Placental pericyte (primary cell): Measurements from ENCODE around the gene C2orf81. TPM values are rescaled to one million over a fixed set of nuclear protein-coding genes. Genes with fewer than 3 reads are reported as not detected.

Experiments
- total RNA-seq: library from RNA; depleted of rRNA; stranded (reverse); fragments of >200 nt; gene quantifications from 2 replicates; pipeline ENCODE4 v1.2.3, GENCODE V29; 2012

The C2orf81 gene
- 0.66 and 1.6 TPM in 2 replicates for total RNA-seq

GRCh38 chr2:74421221-74421870, at the start of gene C2orf81, which contains the start of gene WDR54:
Gene C2orf81 (minus strand): TSS chr2:74421619. CDS start chr2:74421560, 59 bp downstream.
Gene WDR54 (plus strand): TSS chr2:74421730. CDS start chr2:74422154, 424 bp downstream.

GRCh38 chr2:74458132-74458937, 36.9 kb upstream of the C2orf81 start, which contains the start of gene WBP1:
Gene WBP1 (plus strand): TSS chr2:74458438. CDS start chr2:74458603, 165 bp downstream.

GRCh38 chr2:74454654-74455511, 33.5 kb upstream of the C2orf81 start, which contains the start of gene INO80B:
Gene INO80B (plus strand): TSS chr2:74455087. CDS start chr2:74455117, 30 bp downstream.

GRCh38 chr2:74441690-74442482, 20.5 kb upstream of the C2orf81 start, which contains the start of gene RTKN:
Gene RTKN (minus strand): TSS chr2:74441937. CDS start chr2:74441816, 121 bp downstream.

GRCh38 chr2:74379851-74380789, 41.3 kb downstream of the C2orf81 start, which contains the start of gene DCTN1:
Gene DCTN1 (minus strand): TSS chr2:74380311. CDS start chr2:74380037, 274 bp downstream.

Other genes starting within 250 kb of the C2orf81 start
- 72.0 and 155 TPM in 2 replicates for gene MOB1A, start 242.7 kb downstream of the C2orf81 start, total RNA-seq
- 129 and 251 TPM in 2 replicates for gene MTHFD2, start 223.0 kb downstream of the C2orf81 start, total RNA-seq
- gene SLC4A5, start 78.2 kb downstream of the C2orf81 start, total RNA-seq = 0.29 and 0.44 TPM in 2 replicates
- 144 and 149 TPM in 2 replicates for gene DCTN1, start 41.3 kb downstream of the C2orf81 start, total RNA-seq
- gene WDR54, start 111 bp upstream of the C2orf81 start, total RNA-seq = 20.8 and 45.7 TPM in 2 replicates
- gene RTKN, start 20.3 kb upstream of the C2orf81 start, total RNA-seq = 9.4 and 17.5 TPM in 2 replicates
- 12.9 and 19.3 TPM in 2 replicates for gene INO80B, start 33.5 kb upstream of the C2orf81 start, total RNA-seq
- gene WBP1, start 36.8 kb upstream of the C2orf81 start, total RNA-seq = 28.3 and 51.9 TPM in 2 replicates
- 79.7 and 81.8 TPM in 2 replicates for gene MOGS, start 43.8 kb upstream of the C2orf81 start, total RNA-seq
- 19.3 and 57.1 TPM in 2 replicates for gene MRPL53, start 51.1 kb upstream of the C2orf81 start, total RNA-seq
- gene CCDC142, start 61.4 kb upstream of the C2orf81 start, total RNA-seq = 24.7 and 35.1 TPM in 2 replicates
- 19.9 and 22.8 TPM in 2 replicates for gene TTC31, start 61.5 kb upstream of the C2orf81 start, total RNA-seq
- 1.9 and 3.1 TPM in 2 replicates for gene LBX2, start 78.0 kb upstream of the C2orf81 start, total RNA-seq
- gene PCGF1, start 86.1 kb upstream of the C2orf81 start, total RNA-seq = 23.6 and 27.8 TPM in 2 replicates
- gene TLX2, start 92.8 kb upstream of the C2orf81 start, total RNA-seq = not detected in 2 replicates
- not detected in 2 replicates for gene DQX1, start 104.6 kb upstream of the C2orf81 start, total RNA-seq
- 96.1 and 152 TPM in 2 replicates for gene AUP1, start 108.1 kb upstream of the C2orf81 start, total RNA-seq
- 44.9 and 54.1 TPM in 2 replicates for gene HTRA2, start 108.3 kb upstream of the C2orf81 start, total RNA-seq
- 2.0 and 2.9 TPM in 2 replicates for gene LOXL3, start 132.3 kb upstream of the C2orf81 start, total RNA-seq
- 9.2 and 10.2 TPM in 2 replicates for gene DOK1, start 133.1 kb upstream of the C2orf81 start, total RNA-seq
- gene M1AP, start 226.7 kb upstream of the C2orf81 start, total RNA-seq = not detected in 2 replicates
- 4.0 and 5.3 TPM in 2 replicates for gene SEMA4F, start 232.6 kb upstream of the C2orf81 start, total RNA-seq